Hepatocyte (in vitro differentiated cells): Measurements from ENCODE around the gene ZKSCAN4. TPM values are rescaled to one million over a fixed set of nuclear protein-coding genes. Genes with fewer than 3 reads are reported as not detected.

Experiments used
- DNase-seq: peaks from one replicate; pipeline ENCODE4 v3.0.0-alpha.2; 2016; ENCODE audit warnings: low spot score
- H2AFZ ChIP-seq: fragments of 200-600 bp; sonication (generic); 2 replicates; pipeline ENCODE4 v1.6.0; 2016; ENCODE audit warnings: antibody characterized with exemption, mild to moderate bottlenecking
- H3K27ac ChIP-seq: fragments of 200-600 bp; sonication (generic); 2 replicates; pipeline ENCODE4 v1.5.1; 2016; ENCODE audit warnings: mild to moderate bottlenecking
- H3K27me3 ChIP-seq: fragments of 200-600 bp; sonication (generic); 2 replicates; pipeline ENCODE4 v1.6.1; 2016
- H3K36me3 ChIP-seq: fragments of 200-600 bp; sonication (generic); replicated peaks from 2 replicates; pipeline ENCODE4 v1.5.1; 2016; ENCODE audit warnings: low read depth; ENCODE audit not compliant: insufficient read depth
- H3K4me1 ChIP-seq: fragments of 200-600 bp; sonication (generic); 2 replicates; pipeline ENCODE4 v1.5.1; 2016; ENCODE audit warnings: mild to moderate bottlenecking, moderate library complexity; ENCODE audit not compliant: insufficient read depth
- H3K4me2 ChIP-seq: fragments of 200-600 bp; sonication (generic); 2 replicates; pipeline ENCODE4 v1.6.0; 2016
- H3K4me3 ChIP-seq: fragments of 200-600 bp; sonication (generic); 2 replicates; pipeline ENCODE4 v1.5.1; 2016; ENCODE audit warnings: mild to moderate bottlenecking
- H3K79me2 ChIP-seq: fragments of 200-600 bp; sonication (generic); 2 replicates; pipeline ENCODE4 v1.6.0; 2017; ENCODE audit warnings: mild to moderate bottlenecking
- H3K9me2 ChIP-seq: fragments of 200-600 bp; sonication (generic); replicated peaks from 2 replicates; pipeline ENCODE4 v1.6.0; 2017; ENCODE audit warnings: mild to moderate bottlenecking; ENCODE audit not compliant: insufficient read depth
- H3K9me3 ChIP-seq: fragments of 200-600 bp; sonication (generic); 2 replicates; pipeline ENCODE4 v1.5.1; 2016; ENCODE audit warnings: low read depth, mild to moderate bottlenecking
- H4K20me1 ChIP-seq: fragments of 200-600 bp; sonication (generic); 2 replicates; pipeline ENCODE4 v1.6.0; 2016; ENCODE audit warnings: mild to moderate bottlenecking; ENCODE audit not compliant: insufficient read depth, poor library complexity, severe bottlenecking
- EZH2 ChIP-seq: fragments of 200-600 bp; sonication (generic); IDR thresholded peaks from 2 replicates; pipeline ENCODE4 v1.6.1; 2016; ENCODE audit warnings: antibody characterized with exemption, mild to moderate bottlenecking, borderline replicate concordance
- EZH2phosphoT487 ChIP-seq: fragments of 200-600 bp; sonication (generic); IDR thresholded peaks from one replicate; pipeline ENCODE4 v1.6.1; 2018; ENCODE audit warnings: antibody characterized with exemption, mild to moderate bottlenecking, low read depth, moderate library complexity; ENCODE audit not compliant: unreplicated experiment, severe bottlenecking
- WGBS: methylation state at CpG from one replicate; pipeline ENCODE4 v1.1.6; 2016; ENCODE audit warnings: low lambda C conversion rate; ENCODE audit errors: missing lambda C conversion rate; 5-methylcytosine and 5-hydroxymethylcytosine counted together
- polyA plus RNA-seq: library from polyadenylated mRNA; unstranded; fragments of >200 nt; fragmentation: Nextera tagmentation; extraction: Ambion mirVana; gene quantifications from 2 replicates; pipeline ENCODE4 v1.2.1, GENCODE V29; 2016
- total RNA-seq: library from RNA; depleted of rRNA; stranded (reverse); fragments of >200 nt; gene quantifications from 2 replicates; pipeline ENCODE4 v1.2.3, GENCODE V29; 2014
- TF ChIP-seq, protein P1 (sequence below): fragments of 200-600 bp; sonication (generic); IDR thresholded peaks from 2 replicates; pipeline ENCODE4 v1.5.1; 2016; ENCODE audit warnings: antibody characterized with exemption, mild to moderate bottlenecking; ENCODE audit not compliant: poor library complexity

ZKSCAN4 gene
- total and polyA plus RNA-seq, 2 experiments from 2014 or later = 3.1 to 4.3 TPM

DNA sequence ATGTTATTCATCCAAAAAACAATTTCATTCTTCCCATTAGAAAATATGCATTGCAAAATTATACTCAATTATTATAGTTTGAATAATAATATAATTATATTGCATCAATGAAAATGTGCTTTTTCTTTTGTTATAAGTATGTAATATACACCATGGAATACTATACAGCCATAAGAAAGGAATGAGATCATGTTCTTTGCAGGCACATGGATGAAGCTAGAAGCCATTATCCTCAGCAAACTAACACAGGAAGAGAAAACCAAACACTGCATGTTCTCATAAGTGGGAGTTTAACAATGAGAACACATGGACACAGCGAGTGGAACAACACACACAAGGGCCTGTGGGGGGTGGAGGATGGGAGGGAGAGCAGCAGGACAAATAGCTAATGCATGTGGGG, 5.0 kb upstream of the ZKSCAN4 start:
- TF ChIP-seq EZH2phosphoT487 (no peak), EZH2 (no peak)
- TF ChIP-seq, protein P1, sequence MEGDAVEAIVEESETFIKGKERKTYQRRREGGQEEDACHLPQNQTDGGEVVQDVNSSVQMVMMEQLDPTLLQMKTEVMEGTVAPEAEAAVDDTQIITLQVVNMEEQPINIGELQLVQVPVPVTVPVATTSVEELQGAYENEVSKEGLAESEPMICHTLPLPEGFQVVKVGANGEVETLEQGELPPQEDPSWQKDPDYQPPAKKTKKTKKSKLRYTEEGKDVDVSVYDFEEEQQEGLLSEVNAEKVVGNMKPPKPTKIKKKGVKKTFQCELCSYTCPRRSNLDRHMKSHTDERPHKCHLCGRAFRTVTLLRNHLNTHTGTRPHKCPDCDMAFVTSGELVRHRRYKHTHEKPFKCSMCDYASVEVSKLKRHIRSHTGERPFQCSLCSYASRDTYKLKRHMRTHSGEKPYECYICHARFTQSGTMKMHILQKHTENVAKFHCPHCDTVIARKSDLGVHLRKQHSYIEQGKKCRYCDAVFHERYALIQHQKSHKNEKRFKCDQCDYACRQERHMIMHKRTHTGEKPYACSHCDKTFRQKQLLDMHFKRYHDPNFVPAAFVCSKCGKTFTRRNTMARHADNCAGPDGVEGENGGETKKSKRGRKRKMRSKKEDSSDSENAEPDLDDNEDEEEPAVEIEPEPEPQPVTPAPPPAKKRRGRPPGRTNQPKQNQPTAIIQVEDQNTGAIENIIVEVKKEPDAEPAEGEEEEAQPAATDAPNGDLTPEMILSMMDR = no peak
- Histone ChIP-seq H3K79me2 (no peaks in the 10 kb centered on the region), H3K36me3 (no peaks in the 10 kb centered on the region), H3K9me2 (no peaks in the 10 kb centered on the region), H3K27me3 (peaks cover 8% of the 10 kb centered on the region), H4K20me1 (no peaks in the 10 kb centered on the region), H3K9me3 (no peaks in the 10 kb centered on the region), H2AFZ (no peak overlapping the region), H3K27ac (no peak overlapping the region), H3K4me1 (no peaks in the 10 kb centered on the region), H3K4me2 (no peak overlapping the region), H3K4me3 (no peak overlapping the region)
- no peak for DNase-seq
- WGBS = 0% methylated on average over 1 of the region's 1 CpG

DNA sequence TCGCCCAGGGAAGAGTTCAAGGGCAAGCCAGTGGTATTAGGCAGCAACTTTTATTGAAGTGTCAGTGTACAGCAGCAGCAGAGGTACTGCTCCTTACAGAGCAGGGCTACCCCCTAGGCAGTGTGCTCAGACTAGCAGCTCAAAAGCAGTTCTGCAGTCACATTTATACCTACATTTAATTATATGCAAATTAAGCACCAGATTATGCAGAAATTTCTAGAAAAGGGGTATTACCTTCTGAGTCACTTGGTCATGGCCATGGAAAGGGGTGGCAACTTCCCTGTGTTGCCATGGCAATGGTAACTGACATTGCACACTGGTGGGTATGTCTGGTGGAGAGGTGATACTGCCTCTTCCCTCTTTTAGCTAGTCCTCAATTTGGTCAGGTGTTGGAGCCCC, 2.1 kb upstream of the ZKSCAN4 start:
- Histone ChIP-seq H3K4me1 (peaks cover 11% of the 10 kb centered on the region), H4K20me1 (no peaks in the 10 kb centered on the region), H3K79me2 (peaks cover 21% of the 10 kb centered on the region), H3K4me3 (no peak overlapping the region), H3K36me3 (no peaks in the 10 kb centered on the region), H2AFZ (no peak overlapping the region), H3K27ac (no peak overlapping the region), H3K4me2 (no peak overlapping the region), H3K27me3 (no peaks in the 10 kb centered on the region), H3K9me2 (no peaks in the 10 kb centered on the region), H3K9me3 (no peaks in the 10 kb centered on the region)
- 85% methylated on average over 1 of the region's 1 CpG for WGBS
- no peak for TF ChIP-seq EZH2
- no peak for DNase-seq

DNA sequence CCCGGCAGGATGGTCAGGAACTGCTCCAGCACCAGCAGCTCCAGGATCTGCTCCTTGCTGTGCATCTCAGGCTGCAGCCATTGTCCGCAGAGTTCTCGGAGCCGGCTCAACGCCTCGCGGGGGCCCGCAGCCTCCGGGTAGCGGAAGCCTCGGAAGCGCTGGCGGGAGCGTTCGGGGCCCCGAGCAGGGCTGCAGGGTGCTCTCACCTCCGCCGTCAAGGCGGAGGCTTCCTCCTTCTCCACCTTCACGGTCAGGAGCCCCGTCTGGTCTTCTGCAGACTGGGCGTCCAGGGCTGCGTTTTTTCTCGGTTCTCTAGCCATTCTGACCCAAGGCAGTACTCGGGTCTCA, 434 bp downstream of the ZKSCAN4 start:
- no peaks in the 10 kb centered on the region for H4K20me1 ChIP-seq
- no peaks in the 10 kb centered on the region for H3K9me2 ChIP-seq
- H3K27ac ChIP-seq = peak overlapping the region; percentile 47
- H3K4me1 ChIP-seq = peaks cover 11% of the 10 kb centered on the region
- TF ChIP-seq EZH2phosphoT487 = no peak
- TF ChIP-seq, protein P1 = no peak
- no peak for TF ChIP-seq EZH2
- peak; percentile 37 for DNase-seq
- H3K9me3 ChIP-seq = no peaks in the 10 kb centered on the region
- H3K36me3 ChIP-seq = no peaks in the 10 kb centered on the region
- H3K27me3 ChIP-seq = no peaks in the 10 kb centered on the region
- H2AFZ ChIP-seq = peak overlapping the region; percentile 82
- under 1% methylated on average over 25 of the region's 25 CpGs for WGBS
- H3K4me3 ChIP-seq = peak overlapping the region; percentile 81
- peak overlapping the region; percentile 78 for H3K4me2 ChIP-seq
- H3K79me2 ChIP-seq = peaks cover 21% of the 10 kb centered on the region

DNA sequence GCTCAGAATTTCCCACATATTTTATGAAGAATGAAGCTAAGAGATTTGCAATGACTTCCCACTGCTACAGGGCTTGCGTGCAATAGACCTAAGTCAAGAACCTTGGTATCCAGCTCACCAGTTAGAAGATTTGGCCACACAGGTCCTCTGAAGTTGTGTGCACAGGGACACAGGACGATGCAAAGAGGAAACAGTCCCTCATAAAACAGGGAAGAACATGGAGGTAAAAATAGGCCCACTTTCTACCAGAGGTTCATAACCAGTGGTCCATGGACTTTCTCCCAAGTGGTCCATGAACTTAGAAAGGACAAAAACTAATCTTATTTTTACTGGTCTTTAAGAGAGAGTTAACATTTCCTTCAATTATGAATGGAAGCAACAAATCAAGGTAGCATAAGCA, 1.3 kb downstream of the ZKSCAN4 start:
- Histone ChIP-seq H3K27me3 (no peaks in the 10 kb centered on the region), H3K27ac (no peak overlapping the region), H3K79me2 (peaks cover 21% of the 10 kb centered on the region), H3K4me3 (peak overlapping the region; percentile 81), H3K4me1 (peaks cover 11% of the 10 kb centered on the region), H3K36me3 (no peaks in the 10 kb centered on the region), H3K9me3 (no peaks in the 10 kb centered on the region), H3K9me2 (no peaks in the 10 kb centered on the region), H2AFZ (no peak overlapping the region), H3K4me2 (peak overlapping the region; percentile 78), H4K20me1 (no peaks in the 10 kb centered on the region)
- WGBS = 90% methylated on average over 2 of the region's 2 CpGs
- DNase-seq = no peak
- TF ChIP-seq EZH2phosphoT487 (no peak), EZH2 (no peak)
- TF ChIP-seq, protein P1 = no peak
